ENCODE results near the gene CNTROB.

The CNTROB gene

DNA sequence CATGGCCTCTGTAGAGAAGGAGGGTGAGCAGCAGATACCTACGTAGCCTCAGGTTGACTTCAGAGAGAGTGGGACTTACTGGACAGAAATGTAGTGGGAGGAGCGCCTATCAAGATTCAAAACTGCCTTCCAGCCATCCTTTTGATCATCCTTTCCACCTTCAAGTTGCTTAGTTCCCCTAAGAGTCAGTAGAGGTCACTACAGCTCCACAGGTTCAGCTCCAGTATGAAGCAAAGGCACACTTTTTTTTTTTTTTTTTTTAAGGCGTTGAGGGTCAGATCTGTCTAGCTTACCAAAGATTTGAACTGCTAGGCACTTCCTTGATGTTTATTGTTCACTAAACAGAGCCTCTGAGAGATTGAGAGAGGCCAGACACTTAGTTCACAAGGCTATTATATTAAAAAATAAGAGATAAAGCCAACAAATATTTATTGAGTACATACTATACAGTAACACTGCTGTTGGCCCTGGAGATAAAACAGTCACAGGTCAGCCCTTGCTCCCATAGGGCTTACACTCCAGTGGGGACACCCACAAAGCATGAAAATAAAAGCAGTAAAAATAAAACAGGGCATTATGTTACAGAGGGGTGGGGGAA lies 19.0 kb upstream of the CNTROB start:
- Histone ChIP-seq H3K36me3 (ENCODE audit: control insufficient read depth in 1 of 2, insufficient read depth in 2 of 2, low read length in 2 of 2) (peaks cover 39 to 43% of the 10 kb centered on the region in 2 donors), H3K4me3 (ENCODE audit: low read depth in 1 of 2, low read length in 2 of 2) (no peak overlapping the region), H3K4me1 (ENCODE audit: control insufficient read depth in 1 of 2, insufficient read depth in 2 of 2, low read length in 2 of 2) (peaks cover 9 to 10% of the 10 kb centered on the region in 2 donors), H3K9me3 (ENCODE audit: control insufficient read depth in 1 of 2, low read length in 2 of 2) (no peaks in the 10 kb centered on the region), H3K27me3 (ENCODE audit: low read depth, low read length) (no peaks in the 10 kb centered on the region), H3K27ac (ENCODE audit: low read length) (no peak overlapping the region)

DNA sequence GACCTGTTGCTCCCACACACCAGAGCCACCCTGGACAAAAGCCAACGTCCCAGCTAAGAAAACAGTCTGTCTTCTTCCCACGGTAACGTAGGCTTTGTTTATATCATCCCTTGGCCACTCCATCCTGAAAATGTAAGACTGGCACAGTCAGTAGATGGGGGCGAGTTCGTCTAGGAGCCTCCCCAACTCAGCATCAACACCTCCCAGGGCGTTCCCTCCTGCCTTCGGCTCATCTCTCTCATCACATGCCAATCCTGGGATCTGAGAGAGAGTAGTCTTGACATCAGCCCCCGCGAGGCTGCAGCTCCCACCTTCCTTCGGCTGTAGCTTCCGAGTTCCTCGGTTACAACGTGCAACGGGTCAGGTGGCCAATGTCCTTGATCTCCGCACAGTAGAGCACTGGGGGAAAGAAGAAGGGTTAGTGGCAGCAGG lies 16.8 kb upstream of the CNTROB start:
- Histone ChIP-seq H3K4me1 (ENCODE audit: control insufficient read depth in 1 of 2, insufficient read depth in 2 of 2, low read length in 2 of 2) (peaks cover 9 to 10% of the 10 kb centered on the region in 2 donors), H3K27ac (ENCODE audit: low read length) (peak overlapping the region; percentile 90), H3K4me3 (ENCODE audit: low read depth in 1 of 2, low read length in 2 of 2) (peak overlapping the region; percentile 71 to 80), H3K27me3 (ENCODE audit: low read depth, low read length) (no peaks in the 10 kb centered on the region), H3K36me3 (ENCODE audit: control insufficient read depth in 1 of 2, insufficient read depth in 2 of 2, low read length in 2 of 2) (peaks cover 21 to 22% of the 10 kb centered on the region in 2 donors), H3K9me3 (ENCODE audit: control insufficient read depth in 1 of 2, low read length in 2 of 2) (no peaks in the 10 kb centered on the region)

DNA sequence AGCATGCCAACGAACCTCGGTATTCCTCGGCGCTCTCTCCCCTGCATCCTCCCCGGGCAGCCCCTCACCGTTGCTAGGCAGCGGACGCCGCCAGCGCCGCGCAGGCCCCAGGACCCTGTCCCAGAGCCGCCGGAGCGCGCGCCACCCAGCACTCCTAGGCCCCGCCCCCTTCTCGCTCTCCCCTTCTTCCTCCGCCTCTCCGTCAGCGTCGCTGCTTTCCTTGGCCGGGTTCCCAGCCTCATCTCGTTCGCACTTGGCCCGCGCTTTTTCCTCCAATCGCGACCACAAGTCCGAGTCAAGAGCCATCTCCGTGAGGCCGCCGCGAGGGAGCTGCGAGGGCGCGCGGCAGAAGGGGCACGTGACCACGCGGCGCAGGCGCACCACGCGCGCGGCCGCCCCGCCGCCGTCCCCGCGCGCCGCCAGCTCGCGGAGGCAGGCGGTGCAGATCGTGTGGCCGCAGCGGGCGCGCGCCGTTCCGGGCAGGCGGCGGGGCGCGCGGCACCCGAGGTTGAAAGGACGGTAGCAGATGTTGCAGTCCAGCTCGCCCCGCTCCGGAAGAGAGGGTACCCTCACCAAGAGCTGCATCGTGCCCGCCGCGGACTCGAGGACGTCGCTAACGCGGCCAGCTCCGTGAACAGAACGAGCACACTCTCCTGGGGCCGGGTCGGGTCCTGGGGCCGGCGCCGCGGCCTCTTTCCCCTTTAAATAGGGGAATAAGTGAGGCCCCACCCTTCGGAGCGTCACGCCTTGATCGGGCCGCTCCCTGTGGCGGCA lies 16.2 kb upstream of the CNTROB start, which contains the start of gene RNF227:
TSS of gene RNF227 (minus strand) at position 679 of the 774 bp plus-strand sequence. CDS start at position 585, 94 bp downstream.
- peak within 1 kb of the TSS; percentile 71 to 80 for H3K4me3 ChIP-seq (ENCODE audit: low read depth in 1 of 2, low read length in 2 of 2)
- peak within 1 kb of the TSS; percentile 90 for H3K27ac ChIP-seq (ENCODE audit: low read length)
- H3K36me3 ChIP-seq (ENCODE audit: control insufficient read depth in 1 of 2, insufficient read depth in 2 of 2, low read length in 2 of 2): peaks cover 15% of the 10 kb centered on the region in 2 donors
- H3K4me1 ChIP-seq (ENCODE audit: control insufficient read depth in 1 of 2, insufficient read depth in 2 of 2, low read length in 2 of 2): peaks cover 9 to 10% of the 10 kb centered on the region in 2 donors
- no peaks in the 10 kb centered on the region for H3K27me3 ChIP-seq (ENCODE audit: low read depth, low read length)
- no peaks in the 10 kb centered on the region for H3K9me3 ChIP-seq (ENCODE audit: control insufficient read depth in 1 of 2, low read length in 2 of 2)

DNA sequence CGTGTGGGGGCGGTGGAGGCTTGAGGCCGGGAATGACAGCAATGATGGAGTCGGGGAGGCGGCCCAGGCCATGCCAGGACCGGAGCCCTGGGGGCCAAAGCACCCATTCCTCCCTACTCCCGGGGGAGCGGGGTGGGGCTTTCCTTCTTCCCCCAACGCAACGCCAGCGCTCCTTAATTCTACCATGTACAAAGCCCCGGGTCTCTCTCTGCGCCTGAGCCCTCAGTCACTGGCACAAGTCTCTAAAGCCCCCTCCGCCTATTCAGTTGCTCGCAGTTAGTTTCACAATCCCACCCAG lies 15.7 kb upstream of the CNTROB start:
- Histone ChIP-seq H3K4me1 (ENCODE audit: control insufficient read depth in 1 of 2, insufficient read depth in 2 of 2, low read length in 2 of 2) (peaks cover 9 to 10% of the 10 kb centered on the region in 2 donors), H3K27me3 (ENCODE audit: low read depth, low read length) (no peaks in the 10 kb centered on the region), H3K4me3 (ENCODE audit: low read depth in 1 of 2, low read length in 2 of 2) (peak overlapping the region; percentile 31 to 71), H3K36me3 (ENCODE audit: control insufficient read depth in 1 of 2, insufficient read depth in 2 of 2, low read length in 2 of 2) (peaks cover 10% of the 10 kb centered on the region in 2 donors), H3K27ac (ENCODE audit: low read length) (peak overlapping the region; percentile 60), H3K9me3 (ENCODE audit: control insufficient read depth in 1 of 2, low read length in 2 of 2) (no peaks in the 10 kb centered on the region)

DNA sequence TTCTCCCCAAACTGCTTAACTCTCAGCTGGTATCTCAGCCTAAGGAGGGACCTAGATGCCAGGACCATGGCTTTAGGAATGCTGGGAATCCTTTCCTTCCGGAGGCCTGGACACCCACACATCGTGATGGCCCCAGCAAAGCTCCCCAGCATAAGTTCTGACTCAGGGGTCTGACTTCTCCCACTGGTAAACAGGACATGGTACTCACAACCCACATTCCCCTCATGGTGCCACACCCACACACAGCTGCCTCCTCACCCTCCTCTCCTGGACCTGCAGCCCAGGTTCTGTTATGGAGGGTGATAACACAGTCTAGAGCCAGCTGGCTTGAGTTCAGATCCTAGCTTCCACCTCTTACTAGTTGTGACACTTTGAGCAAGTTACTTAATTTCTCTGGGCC lies 15.2 kb upstream of the CNTROB start:
- Histone ChIP-seq H3K27me3 (ENCODE audit: low read depth, low read length) (no peaks in the 10 kb centered on the region), H3K27ac (ENCODE audit: low read length) (peak overlapping the region; percentile 41), H3K4me3 (ENCODE audit: low read depth in 1 of 2, low read length in 2 of 2) (peak overlapping the region in 1 of 2 donors; percentile 31), H3K4me1 (ENCODE audit: control insufficient read depth in 1 of 2, insufficient read depth in 2 of 2, low read length in 2 of 2) (peaks cover 9 to 10% of the 10 kb centered on the region in 2 donors), H3K36me3 (ENCODE audit: control insufficient read depth in 1 of 2, insufficient read depth in 2 of 2, low read length in 2 of 2) (peaks cover 5% of the 10 kb centered on the region in 2 donors), H3K9me3 (ENCODE audit: control insufficient read depth in 1 of 2, low read length in 2 of 2) (no peaks in the 10 kb centered on the region)

DNA sequence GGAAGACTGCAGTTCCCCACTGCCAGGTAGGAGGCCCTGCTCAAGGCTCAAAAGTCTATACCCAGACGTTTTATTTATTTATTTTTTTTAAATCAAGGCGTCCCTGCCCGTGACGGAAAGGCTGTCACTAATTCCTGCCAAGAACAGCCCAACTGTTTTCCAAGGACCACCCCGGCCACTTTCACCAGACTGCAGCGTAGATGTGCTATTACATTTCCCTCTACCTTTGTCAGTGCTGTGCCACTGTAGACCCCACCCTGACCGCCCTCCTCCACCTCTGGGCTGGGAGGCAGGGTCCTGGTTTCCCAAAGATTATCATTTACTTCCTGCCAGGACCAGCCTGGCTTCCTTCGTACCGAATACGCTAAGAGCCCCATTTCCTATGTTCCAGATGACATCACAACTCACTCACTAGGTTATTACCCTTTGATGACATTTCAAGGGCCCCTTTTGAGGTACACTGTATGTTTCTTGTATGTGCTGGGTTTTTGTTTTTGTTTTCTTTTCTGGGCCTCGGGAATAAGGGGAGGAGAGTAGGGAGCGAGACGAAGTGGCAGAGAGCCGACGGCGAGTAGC lies 9.6 kb upstream of the CNTROB start:
- no peaks in the 10 kb centered on the region for H3K36me3 ChIP-seq (ENCODE audit: control insufficient read depth in 1 of 2, insufficient read depth in 2 of 2, low read length in 2 of 2)
- H3K4me1 ChIP-seq (ENCODE audit: control insufficient read depth in 1 of 2, insufficient read depth in 2 of 2, low read length in 2 of 2): peaks cover 3 to 12% of the 10 kb centered on the region in 2 donors
- H3K9me3 ChIP-seq (ENCODE audit: control insufficient read depth in 1 of 2, low read length in 2 of 2): no peaks in the 10 kb centered on the region
- H3K27ac ChIP-seq (ENCODE audit: low read length): peak overlapping the region; percentile 41
- no peaks in the 10 kb centered on the region for H3K27me3 ChIP-seq (ENCODE audit: low read depth, low read length)
- H3K4me3 ChIP-seq (ENCODE audit: low read depth in 1 of 2, low read length in 2 of 2): peak overlapping the region; percentile 61 to 69

DNA sequence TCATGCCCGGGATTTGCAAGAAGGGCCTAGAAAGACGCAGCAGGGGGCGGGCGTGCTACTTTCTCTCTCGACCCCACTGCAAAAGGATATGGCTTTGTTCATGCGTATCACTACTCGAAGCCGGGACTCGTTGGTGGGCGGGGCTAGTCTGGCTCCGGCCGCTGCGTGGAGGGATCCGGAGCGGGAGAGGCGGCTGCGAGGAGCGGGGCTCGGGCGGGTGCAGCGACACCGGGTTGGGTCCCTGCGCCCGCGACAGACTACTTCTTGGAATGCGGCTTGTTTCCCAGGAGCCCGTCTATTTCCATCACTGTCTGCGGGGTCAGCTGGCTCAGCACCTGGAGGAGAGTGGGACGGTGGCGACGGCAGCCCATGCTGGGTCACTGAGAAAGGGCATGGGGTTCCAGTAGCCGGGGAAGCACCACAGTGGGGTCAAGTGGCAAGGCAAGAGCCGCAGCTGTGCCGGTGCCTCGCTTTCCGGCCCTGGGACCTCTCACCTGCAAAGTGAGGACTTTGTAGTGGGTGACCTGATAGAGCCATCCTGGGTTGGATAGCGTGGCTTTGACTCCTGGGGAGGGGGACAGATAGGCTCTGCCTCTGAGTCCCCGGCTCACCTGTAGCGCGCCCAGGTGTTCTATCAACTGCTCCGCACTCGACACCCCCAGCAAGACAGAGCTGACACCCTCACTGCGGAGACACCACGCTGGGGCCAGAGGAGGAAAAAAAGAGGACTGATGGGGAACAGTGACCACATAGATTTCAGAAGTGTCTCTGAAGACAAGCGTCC lies 9.0 kb upstream of the CNTROB start:
- H3K27me3 ChIP-seq (ENCODE audit: low read depth, low read length): no peaks in the 10 kb centered on the region
- peak overlapping the region; percentile 61 to 69 for H3K4me3 ChIP-seq (ENCODE audit: low read depth in 1 of 2, low read length in 2 of 2)
- H3K27ac ChIP-seq (ENCODE audit: low read length): peak overlapping the region; percentile 41
- H3K9me3 ChIP-seq (ENCODE audit: control insufficient read depth in 1 of 2, low read length in 2 of 2): no peaks in the 10 kb centered on the region
- H3K4me1 ChIP-seq (ENCODE audit: control insufficient read depth in 1 of 2, insufficient read depth in 2 of 2, low read length in 2 of 2): peaks cover 3 to 12% of the 10 kb centered on the region in 2 donors
- H3K36me3 ChIP-seq (ENCODE audit: control insufficient read depth in 1 of 2, insufficient read depth in 2 of 2, low read length in 2 of 2): no peaks in the 10 kb centered on the region

DNA sequence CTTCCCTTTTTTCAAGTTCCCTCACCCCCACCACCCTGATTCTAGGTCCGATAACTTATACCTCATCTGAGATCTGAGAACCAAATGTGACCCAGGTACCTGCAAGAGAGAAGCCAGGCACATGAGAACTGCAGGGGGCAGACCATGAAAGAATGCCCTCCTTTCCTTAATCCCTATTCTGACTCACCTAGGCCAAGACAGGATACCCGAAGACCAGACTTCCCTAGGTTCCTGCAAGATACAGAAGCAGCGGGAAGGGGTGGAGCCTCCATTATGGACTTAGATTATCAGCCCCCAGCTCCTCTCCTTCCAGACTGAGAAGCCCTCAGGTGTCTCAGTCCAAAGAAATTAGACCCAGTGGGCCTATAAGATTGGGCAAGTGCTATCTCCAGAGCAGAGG lies 4.4 kb upstream of the CNTROB start:
- H3K4me1 ChIP-seq (ENCODE audit: control insufficient read depth in 1 of 2, insufficient read depth in 2 of 2, low read length in 2 of 2): peaks cover 1 to 21% of the 10 kb centered on the region in 2 donors
- H3K27ac ChIP-seq (ENCODE audit: low read length): no peak overlapping the region
- H3K36me3 ChIP-seq (ENCODE audit: control insufficient read depth in 1 of 2, insufficient read depth in 2 of 2, low read length in 2 of 2): no peaks in the 10 kb centered on the region
- no peaks in the 10 kb centered on the region for H3K9me3 ChIP-seq (ENCODE audit: control insufficient read depth in 1 of 2, low read length in 2 of 2)
- no peak overlapping the region for H3K4me3 ChIP-seq (ENCODE audit: low read depth in 1 of 2, low read length in 2 of 2)
- no peaks in the 10 kb centered on the region for H3K27me3 ChIP-seq (ENCODE audit: low read depth, low read length)

DNA sequence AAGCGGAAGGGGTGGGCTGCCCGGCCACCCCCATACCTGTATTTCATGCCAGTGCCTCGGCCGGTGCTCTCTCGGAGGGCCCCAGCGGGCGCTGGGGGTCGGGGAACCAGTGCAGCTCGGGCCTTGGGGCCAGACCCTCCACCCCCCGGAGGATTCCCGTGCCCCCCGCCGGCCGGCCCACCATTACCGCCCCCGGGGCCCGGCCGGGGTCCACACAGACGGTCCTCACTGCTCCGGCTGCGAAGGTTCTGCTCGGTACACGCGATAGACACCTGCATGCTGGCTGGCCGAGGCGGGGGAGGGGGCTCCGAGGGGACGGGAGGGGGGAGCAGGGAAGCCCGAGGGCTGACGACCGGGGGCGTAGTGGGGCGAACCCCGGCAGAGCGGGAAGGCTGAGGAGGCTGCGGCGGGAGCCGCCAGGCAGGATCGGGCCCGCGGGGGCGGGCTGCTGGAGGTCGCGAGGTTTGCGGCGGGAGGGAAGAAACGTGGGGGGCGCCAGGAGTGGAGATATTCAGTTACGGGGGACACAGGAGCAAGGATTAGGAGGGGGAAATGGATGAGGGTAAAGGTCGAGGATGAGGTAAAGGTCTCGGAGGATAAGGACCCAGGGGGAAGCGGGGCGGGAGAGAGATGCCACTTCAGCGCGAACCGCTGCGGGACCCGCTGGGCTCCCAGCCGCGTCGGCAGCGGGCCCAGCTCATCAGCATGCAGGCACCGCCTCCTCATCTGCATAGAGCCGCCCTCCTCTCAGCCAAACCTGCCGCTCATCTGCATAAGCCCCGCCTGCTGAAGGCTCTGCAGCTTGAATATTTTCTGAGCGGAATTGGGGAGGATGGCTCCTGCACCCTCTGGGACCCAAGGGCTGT lies 2.6 kb upstream of the CNTROB start, which contains the start of gene KCNAB3:
TSS of gene KCNAB3 (minus strand) at position 699 of the 866 bp plus-strand sequence. CDS start at position 278, 421 bp downstream.
- H3K27ac ChIP-seq (ENCODE audit: low read length): no peak within 1 kb of the TSS
- H3K36me3 ChIP-seq (ENCODE audit: control insufficient read depth in 1 of 2, insufficient read depth in 2 of 2, low read length in 2 of 2): no peaks in the 10 kb centered on the region
- H3K4me3 ChIP-seq (ENCODE audit: low read depth in 1 of 2, low read length in 2 of 2): peak within 1 kb of the TSS; percentile 30 to 31
- H3K4me1 ChIP-seq (ENCODE audit: control insufficient read depth in 1 of 2, insufficient read depth in 2 of 2, low read length in 2 of 2): peaks cover 9 to 28% of the 10 kb centered on the region in 2 donors
- no peaks in the 10 kb centered on the region for H3K27me3 ChIP-seq (ENCODE audit: low read depth, low read length)
- no peaks in the 10 kb centered on the region for H3K9me3 ChIP-seq (ENCODE audit: control insufficient read depth in 1 of 2, low read length in 2 of 2)

DNA sequence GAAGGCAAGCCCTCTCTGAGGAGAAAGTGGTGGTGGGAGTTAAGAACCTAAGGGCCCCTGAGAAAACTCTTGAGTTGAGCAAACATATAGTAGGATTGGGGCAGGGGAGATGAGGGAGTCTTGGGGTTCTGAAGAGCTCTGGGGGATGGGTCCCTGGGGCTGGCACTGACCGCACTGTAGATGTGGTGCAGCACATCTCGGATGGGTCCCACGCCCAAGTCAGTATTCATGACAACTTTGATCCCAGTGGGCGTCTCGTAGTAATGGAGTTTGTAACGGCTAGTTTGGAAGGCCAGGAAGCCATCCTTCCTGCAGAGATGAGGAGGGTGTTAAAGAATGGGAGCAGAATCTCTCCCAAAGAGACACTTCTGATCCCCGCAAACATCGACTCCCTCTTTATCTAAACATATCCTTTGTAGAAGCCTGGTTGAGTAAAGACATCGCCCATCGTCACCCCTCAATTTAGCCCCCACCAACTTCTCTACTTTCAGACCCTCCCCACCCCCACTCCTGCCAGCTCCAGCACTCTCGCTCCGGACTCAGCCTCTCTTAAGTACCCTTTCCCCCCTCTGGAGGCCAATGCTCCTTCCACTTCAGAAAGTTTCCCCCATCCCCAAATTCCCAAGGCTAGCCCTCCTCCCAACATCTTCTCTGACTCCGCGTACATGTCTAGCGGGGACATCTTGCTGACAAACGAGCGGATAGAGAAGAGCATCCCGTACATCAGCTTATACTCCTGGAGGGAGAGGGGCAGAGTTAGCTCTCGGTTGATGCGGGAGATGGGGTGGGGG lies 970 bp upstream of the CNTROB start:
- Histone ChIP-seq H3K4me3 (ENCODE audit: low read depth in 1 of 2, low read length in 2 of 2) (peak overlapping the region; percentile 68 to 97), H3K27me3 (ENCODE audit: low read depth, low read length) (no peaks in the 10 kb centered on the region), H3K36me3 (ENCODE audit: control insufficient read depth in 1 of 2, insufficient read depth in 2 of 2, low read length in 2 of 2) (peaks cover 6 to 10% of the 10 kb centered on the region in 2 donors), H3K27ac (ENCODE audit: low read length) (peak overlapping the region; percentile 70), H3K4me1 (ENCODE audit: control insufficient read depth in 1 of 2, insufficient read depth in 2 of 2, low read length in 2 of 2) (peaks cover 9 to 32% of the 10 kb centered on the region in 2 donors), H3K9me3 (ENCODE audit: control insufficient read depth in 1 of 2, low read length in 2 of 2) (no peaks in the 10 kb centered on the region)

Measured in muscle layer of duodenum (tissue), 2 donors.